Left lobe of liver (tissue), 2 donors: ENCODE measurements around the gene UBE2QL1. TPM values are rescaled to one million over a fixed set of nuclear protein-coding genes. Genes with fewer than 3 reads are reported as not detected.

Source experiments
- ATAC-seq: fragments of 200-7000 bp; cut with Tn5 transposase; one replicate; pipeline ENCODE4 v1.9.1; 2020; ENCODE audit warnings: mild to moderate bottlenecking, moderate library complexity
- DNase-seq: peaks from one replicate; pipeline ENCODE4 v3.0.0-alpha.2; 2020; ENCODE audit warnings: low spot score
- total RNA-seq: library from RNA; stranded (reverse); gene quantifications from one replicate; pipeline ENCODE4 v1.2.1, GENCODE V29; 2021
- donor health status: DM: no; HTN: no; CAD: no; lungs with moderate emphysema.
- donor health status: DM: no; HTN: yes; CAD: no.

UBE2QL1 gene
- total RNA-seq, 1 donor from 2014 or later: 0.38 TPM

- DNase-seq (no peak), ATAC-seq (no peak)
Observed at GRCh38 chr5:6522331-6522730, 73.7 kb downstream of the UBE2QL1 start.

- ATAC-seq (no peak), DNase-seq (no peak)
Observed at GRCh38 chr5:6522923-6523322, 74.3 kb downstream of the UBE2QL1 start.

- ATAC-seq (no peak), DNase-seq (no peak)
Observed at GRCh38 chr5:6525422-6525821, 76.8 kb downstream of the UBE2QL1 start.

GRCh38 chr5:6525910-6526309, 77.3 kb downstream of the UBE2QL1 start:
- ATAC-seq (peak; percentile 97), DNase-seq (peak; percentile 59)

GRCh38 chr5:6527749-6528455, 79.2 kb downstream of the UBE2QL1 start:
- no peak for DNase-seq
- ATAC-seq: no peak

- DNase-seq (peak; percentile 11), ATAC-seq (peak; percentile 47)
Observed at GRCh38 chr5:6535594-6535993, 86.9 kb downstream of the UBE2QL1 start.

- DNase-seq (no peak), ATAC-seq (no peak)
Observed at GRCh38 chr5:6539060-6539459, 90.4 kb downstream of the UBE2QL1 start.

GRCh38 chr5:6540111-6540827, 91.6 kb downstream of the UBE2QL1 start:
- DNase-seq: no peak
- no peak for ATAC-seq

GRCh38 chr5:6541256-6542013, 92.8 kb downstream of the UBE2QL1 start:
- no peak for DNase-seq
- ATAC-seq: no peak

- ATAC-seq (no peak), DNase-seq (peak; percentile 21)
Observed at GRCh38 chr5:6542421-6543345, 94.0 kb downstream of the UBE2QL1 start.

- no peak for DNase-seq
- no peak for ATAC-seq
Observed at GRCh38 chr5:6543346-6543730, 94.7 kb downstream of the UBE2QL1 start.

GRCh38 chr5:6543830-6544560, 95.3 kb downstream of the UBE2QL1 start:
- ATAC-seq (no peak), DNase-seq (peak; percentile 10)

Other genes starting within 250 kb of the UBE2QL1 start
- gene MED10, start 70.3 kb upstream of the UBE2QL1 start, total RNA-seq: 9.5 TPM
- 26.4 TPM for gene NSUN2, start 184.2 kb downstream of the UBE2QL1 start, total RNA-seq
- 35.1 TPM for gene SRD5A1, start 184.6 kb downstream of the UBE2QL1 start, total RNA-seq